AG04450 (cell line): ENCODE data around the gene PPIL1. TPM values are rescaled to one million over a fixed set of nuclear protein-coding genes. Genes with fewer than 3 reads are reported as not detected.

Experiments used
- CTCF ChIA-PET: fragments of 300-600, 350-600 bp; formaldehyde crosslinking; extraction: SDS; loops from one replicate; lab custom pipeline; 2022; ENCODE audit warnings: antibody characterized with exemption, inconsistent platforms; lab: Charles Lee
- POLR2A ChIA-PET: fragments of 350-600 bp; formaldehyde crosslinking; extraction: SDS; loops from one replicate; lab custom pipeline; 2021; ENCODE audit warnings: antibody characterized with exemption, inconsistent platforms; lab: Yijun Ruan, JAX
- DNase-seq: peaks from one replicate; pipeline ENCODE4 v3.0.0-alpha.2; 2011; ENCODE audit warnings: low read depth, low spot score
- H3K27ac ChIP-seq: one replicate; pipeline ENCODE4 v1.5.1; 2012; ENCODE audit warnings: low read depth, low read length, control low read depth
- H3K27me3 ChIP-seq: one replicate; pipeline ENCODE4 v1.6.0; 2012; ENCODE audit warnings: low read length; ENCODE audit not compliant: control insufficient read depth, insufficient read depth
- H3K4me3 ChIP-seq: 2 replicates; pipeline ENCODE4 v1.5.1; 2011; ENCODE audit warnings: mild to moderate bottlenecking, low read depth, low read length, control low read depth
- H3K9me3 ChIP-seq: 2 replicates; pipeline ENCODE4 v1.5.1; 2012; ENCODE audit warnings: low read length; ENCODE audit not compliant: control insufficient read depth, insufficient read depth
- polyA plus RNA-seq: library from polyadenylated mRNA; depleted of rRNA; stranded (reverse); fragments of >200 nt; gene quantifications from 2 replicates; pipeline ENCODE4 v1.2.3, GENCODE V29; 2011; rRNA removed
- TF ChIP-seq, protein P1 (sequence below): IDR thresholded peaks from 2 replicates; pipeline ENCODE4 v1.5.1; 2011; ENCODE audit warnings: low read depth, low read length, control low read depth, inconsistent platforms

PPIL1 gene
- polyA plus RNA-seq, 1 experiment, result 40.7 TPM

DNA sequence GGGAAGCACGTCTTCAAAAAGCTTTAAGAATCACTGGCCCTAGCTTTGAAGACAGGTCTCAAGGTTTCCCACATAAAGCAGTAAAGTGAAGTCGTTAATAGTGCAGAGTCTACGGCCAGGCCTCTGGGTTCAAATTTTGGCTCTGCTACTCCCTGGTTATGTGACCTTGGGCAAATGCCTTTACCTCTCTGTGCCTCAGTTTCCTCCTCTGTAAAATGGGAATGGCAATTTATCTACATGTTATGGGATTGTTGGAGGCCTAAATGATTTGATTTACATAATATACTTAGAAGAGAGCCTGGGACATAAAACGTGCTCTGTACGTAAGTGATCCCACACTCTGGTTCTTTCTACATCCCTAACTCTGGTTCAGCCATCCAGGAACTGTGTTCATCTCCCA is 67.5 kb downstream of the PPIL1 start:
- TF ChIP-seq, protein P1, sequence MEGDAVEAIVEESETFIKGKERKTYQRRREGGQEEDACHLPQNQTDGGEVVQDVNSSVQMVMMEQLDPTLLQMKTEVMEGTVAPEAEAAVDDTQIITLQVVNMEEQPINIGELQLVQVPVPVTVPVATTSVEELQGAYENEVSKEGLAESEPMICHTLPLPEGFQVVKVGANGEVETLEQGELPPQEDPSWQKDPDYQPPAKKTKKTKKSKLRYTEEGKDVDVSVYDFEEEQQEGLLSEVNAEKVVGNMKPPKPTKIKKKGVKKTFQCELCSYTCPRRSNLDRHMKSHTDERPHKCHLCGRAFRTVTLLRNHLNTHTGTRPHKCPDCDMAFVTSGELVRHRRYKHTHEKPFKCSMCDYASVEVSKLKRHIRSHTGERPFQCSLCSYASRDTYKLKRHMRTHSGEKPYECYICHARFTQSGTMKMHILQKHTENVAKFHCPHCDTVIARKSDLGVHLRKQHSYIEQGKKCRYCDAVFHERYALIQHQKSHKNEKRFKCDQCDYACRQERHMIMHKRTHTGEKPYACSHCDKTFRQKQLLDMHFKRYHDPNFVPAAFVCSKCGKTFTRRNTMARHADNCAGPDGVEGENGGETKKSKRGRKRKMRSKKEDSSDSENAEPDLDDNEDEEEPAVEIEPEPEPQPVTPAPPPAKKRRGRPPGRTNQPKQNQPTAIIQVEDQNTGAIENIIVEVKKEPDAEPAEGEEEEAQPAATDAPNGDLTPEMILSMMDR, result no peak
- peaks cover 42% of the 10 kb centered on the region for H3K27me3 ChIP-seq
- no peak overlapping the region for H3K4me3 ChIP-seq
- CTCF ChIA-PET, result no interaction called here
- POLR2A ChIA-PET, result no interaction called here
- no peak for DNase-seq
- no peaks in the 10 kb centered on the region for H3K9me3 ChIP-seq
- H3K27ac ChIP-seq, result no peak overlapping the region

DNA sequence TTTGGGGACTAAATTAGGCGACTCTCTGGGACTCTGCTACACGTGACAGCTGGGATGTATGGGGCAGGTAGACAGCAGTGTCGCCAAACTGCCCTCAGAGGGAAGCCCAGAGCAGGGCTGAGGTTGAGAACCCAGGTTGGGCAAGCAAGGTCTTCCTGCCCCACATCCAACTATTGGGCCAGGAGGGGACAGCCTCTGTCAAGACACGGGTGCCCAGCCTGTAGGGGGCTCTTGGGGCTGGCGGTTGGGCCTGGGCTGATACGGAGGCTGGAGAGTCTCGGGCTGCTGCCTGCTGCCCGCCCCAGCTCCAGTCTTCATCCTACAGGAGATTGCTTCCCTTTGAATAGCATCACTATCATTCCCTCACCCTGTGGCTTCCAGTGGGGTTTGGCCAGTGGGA is 68.7 kb downstream of the PPIL1 start:
- Histone ChIP-seq H3K27me3 (peaks cover 42% of the 10 kb centered on the region), H3K9me3 (no peaks in the 10 kb centered on the region), H3K27ac (no peak overlapping the region), H3K4me3 (no peak overlapping the region)
- no peak for DNase-seq
- TF ChIP-seq, protein P1, result no peak
- ChIA-PET CTCF (interaction anchor here (1.3 kb wide), 1 partner anchor 40 kb away, joined by 3 read pairs; no protein-coding TSS in a partner anchor), POLR2A (no interaction called here)

DNA sequence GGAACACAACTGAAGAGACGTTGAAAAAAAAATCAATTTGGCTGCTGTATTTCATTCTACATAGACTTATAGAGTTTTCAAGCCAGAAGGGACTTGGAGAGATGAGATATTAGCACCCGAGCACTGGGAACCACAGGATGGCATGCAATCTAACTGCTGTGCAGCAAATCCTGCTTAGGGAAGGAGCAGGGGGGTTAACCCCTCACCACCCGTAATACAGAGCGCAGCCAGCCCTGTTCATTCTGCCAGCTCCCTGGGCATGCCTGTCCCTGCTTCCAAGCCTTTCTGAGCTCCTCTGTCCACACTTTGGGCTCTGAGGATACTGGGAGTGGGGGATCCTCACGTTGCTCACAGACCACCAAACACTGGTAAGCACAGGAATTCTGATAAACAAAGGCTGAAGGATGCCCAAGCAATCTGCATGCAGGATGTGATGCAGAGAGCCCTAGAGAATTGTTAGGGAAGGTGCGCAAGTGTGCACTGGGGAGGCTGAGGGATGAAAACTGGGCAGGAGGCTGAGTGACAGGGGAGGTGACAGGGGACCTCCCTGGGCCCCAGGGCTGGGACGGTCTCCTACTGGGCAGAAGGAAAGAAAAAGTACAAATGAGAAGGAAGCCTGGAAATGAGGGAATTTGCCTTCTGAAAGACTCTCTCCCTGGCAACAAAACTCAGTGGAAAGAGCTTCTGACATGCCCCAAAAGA is 69.4 kb downstream of the PPIL1 start:
- no peak for DNase-seq
- TF ChIP-seq, protein P1, result no peak
- CTCF ChIA-PET, result interaction anchor here (1.3 kb wide), 1 partner anchor 40 kb away, joined by 3 read pairs; no protein-coding TSS in a partner anchor
- Histone ChIP-seq H3K27me3 (peaks cover 46% of the 10 kb centered on the region), H3K4me3 (no peak overlapping the region), H3K9me3 (no peaks in the 10 kb centered on the region), H3K27ac (no peak overlapping the region)
- POLR2A ChIA-PET, result no interaction called here

Other genes with a start within 250 kb of the PPIL1 start
- 722 and 830 TPM in 2 replicates for gene CDKN1A, start 196.1 kb downstream of the PPIL1 start, polyA plus RNA-seq
- not detected in 2 replicates for gene RAB44, start 177.0 kb downstream of the PPIL1 start, polyA plus RNA-seq
- gene CPNE5, start 35.4 kb downstream of the PPIL1 start, polyA plus RNA-seq, result 0.06 and 0.10 TPM in 2 replicates
- gene C6orf89, start 11.1 kb upstream of the PPIL1 start, polyA plus RNA-seq, result 59.7 and 60.4 TPM in 2 replicates
- 0.05 and 0.11 TPM in 2 replicates for gene PI16, start 79.9 kb upstream of the PPIL1 start, polyA plus RNA-seq
- gene MTCH1, start 111.4 kb upstream of the PPIL1 start, polyA plus RNA-seq, result 149 and 160 TPM in 2 replicates
- gene FGD2, start 130.9 kb upstream of the PPIL1 start, polyA plus RNA-seq, result not detected in 2 replicates